IMR-90 (cell line): ENCODE results near the gene CPEB3.

ENCODE experiments used
- BHLHE40 ChIP-seq: fragments of 150-350 bp; IDR thresholded peaks from 2 replicates; pipeline ENCODE4 v1.6.1; 2016; ENCODE audit warnings: mild to moderate bottlenecking, low read depth, low read length
- MAFK ChIP-seq: IDR thresholded peaks from 2 replicates; pipeline ENCODE4 v1.6.1; 2012; ENCODE audit warnings: low read depth, low read length, improper control_type of control experiment
- MXI1 ChIP-seq: IDR thresholded peaks from 2 replicates; pipeline ENCODE4 v1.6.1; 2012; ENCODE audit warnings: low read depth, mild to moderate bottlenecking, low read length, moderate library complexity, borderline replicate concordance
- NFE2L2 ChIP-seq: fragments of 150-350 bp; IDR thresholded peaks from 2 replicates; pipeline ENCODE4 v1.6.1; 2016; ENCODE audit warnings: low read depth, mild to moderate bottlenecking, low read length
- POLR2A ChIP-seq: IDR thresholded peaks from 2 replicates; pipeline ENCODE4 v1.6.1; 2012; ENCODE audit warnings: mild to moderate bottlenecking, low read depth, low read length
- RAD21 ChIP-seq: IDR thresholded peaks from 2 replicates; pipeline ENCODE4 v1.6.1; 2012; ENCODE audit warnings: low read length, improper control_type of control experiment
- RCOR1 ChIP-seq: IDR thresholded peaks from 2 replicates; pipeline ENCODE4 v1.6.1; 2012; ENCODE audit warnings: mild to moderate bottlenecking, low read length, improper control_type of control experiment; ENCODE audit not compliant: insufficient replicate concordance
- RFX5 ChIP-seq: IDR thresholded peaks from 2 replicates; pipeline ENCODE4 v1.8.0; 2012; ENCODE audit warnings: low read depth, mild to moderate bottlenecking, low read length, moderate library complexity
- SMC3 ChIP-seq: fragments of 150-350 bp; IDR thresholded peaks from 2 replicates; pipeline ENCODE4 v1.6.1; 2016; ENCODE audit warnings: low read depth, mild to moderate bottlenecking, antibody characterized with exemption, low read length, moderate library complexity
- TF ChIP-seq, protein P1 (sequence below): conservative IDR thresholded peaks from 2 replicates; pipeline ENCODE4 v1.5.1; 2012; ENCODE audit warnings: mild to moderate bottlenecking, low read depth, low read length, improper control_type of control experiment

DNA sequence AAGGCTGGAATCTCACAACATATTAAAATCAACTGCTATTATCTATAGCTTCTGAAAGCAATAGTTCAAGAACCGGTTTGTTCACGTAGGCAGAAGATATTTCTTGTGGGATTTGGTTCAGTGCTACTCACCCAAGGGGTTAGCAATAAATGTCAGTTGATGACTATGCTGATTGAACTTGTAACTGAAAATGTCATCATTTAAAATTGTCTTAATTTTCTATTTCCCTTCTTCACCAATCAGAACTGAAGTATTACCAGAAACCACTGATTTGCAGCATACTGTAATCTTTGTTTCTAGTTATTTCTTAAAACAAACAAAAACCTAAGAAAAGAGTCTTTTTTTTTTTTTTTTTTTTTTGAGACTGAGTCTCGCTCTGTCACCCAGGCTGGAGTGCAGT lies 46.1 kb downstream of the CPEB3 start:
- TF ChIP-seq, protein P1, sequence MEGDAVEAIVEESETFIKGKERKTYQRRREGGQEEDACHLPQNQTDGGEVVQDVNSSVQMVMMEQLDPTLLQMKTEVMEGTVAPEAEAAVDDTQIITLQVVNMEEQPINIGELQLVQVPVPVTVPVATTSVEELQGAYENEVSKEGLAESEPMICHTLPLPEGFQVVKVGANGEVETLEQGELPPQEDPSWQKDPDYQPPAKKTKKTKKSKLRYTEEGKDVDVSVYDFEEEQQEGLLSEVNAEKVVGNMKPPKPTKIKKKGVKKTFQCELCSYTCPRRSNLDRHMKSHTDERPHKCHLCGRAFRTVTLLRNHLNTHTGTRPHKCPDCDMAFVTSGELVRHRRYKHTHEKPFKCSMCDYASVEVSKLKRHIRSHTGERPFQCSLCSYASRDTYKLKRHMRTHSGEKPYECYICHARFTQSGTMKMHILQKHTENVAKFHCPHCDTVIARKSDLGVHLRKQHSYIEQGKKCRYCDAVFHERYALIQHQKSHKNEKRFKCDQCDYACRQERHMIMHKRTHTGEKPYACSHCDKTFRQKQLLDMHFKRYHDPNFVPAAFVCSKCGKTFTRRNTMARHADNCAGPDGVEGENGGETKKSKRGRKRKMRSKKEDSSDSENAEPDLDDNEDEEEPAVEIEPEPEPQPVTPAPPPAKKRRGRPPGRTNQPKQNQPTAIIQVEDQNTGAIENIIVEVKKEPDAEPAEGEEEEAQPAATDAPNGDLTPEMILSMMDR: no peak
- TF ChIP-seq NFE2L2 (no peak), RAD21 (no peak), POLR2A (no peak), BHLHE40 (no peak), RCOR1 (no peak), RFX5 (no peak), SMC3 (no peak), MXI1 (no peak), MAFK (no peak)
